T follicular helper cell (primary cell): ENCODE results near the gene ENTR1.

ENCODE experiments used
- DNase-seq: peaks from one replicate; pipeline ENCODE4 v3.0.0-alpha.2; 2020; ENCODE audit warnings: low read depth

The ENTR1 gene

DNA sequence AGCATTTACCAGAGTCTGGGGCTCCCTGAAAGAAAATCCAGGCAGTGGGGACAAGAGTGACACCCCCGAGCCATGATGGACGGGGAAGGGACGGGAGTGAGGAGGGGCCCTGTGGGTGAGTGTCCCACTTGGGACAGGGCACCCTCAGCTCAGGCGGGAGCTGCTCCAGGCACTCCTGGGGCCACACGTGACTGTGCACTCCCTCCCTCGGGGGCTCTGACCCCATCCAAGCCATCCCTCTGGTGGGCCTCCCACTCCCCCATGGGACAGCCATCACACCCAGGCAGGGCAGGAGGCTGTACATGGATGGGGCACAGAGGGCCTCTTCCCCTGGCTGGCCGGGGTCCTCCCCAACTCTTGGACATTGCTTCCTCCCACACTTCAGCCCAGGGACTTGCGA is 34.0 kb downstream of the ENTR1 start:
- DNase-seq = no peak

DNA sequence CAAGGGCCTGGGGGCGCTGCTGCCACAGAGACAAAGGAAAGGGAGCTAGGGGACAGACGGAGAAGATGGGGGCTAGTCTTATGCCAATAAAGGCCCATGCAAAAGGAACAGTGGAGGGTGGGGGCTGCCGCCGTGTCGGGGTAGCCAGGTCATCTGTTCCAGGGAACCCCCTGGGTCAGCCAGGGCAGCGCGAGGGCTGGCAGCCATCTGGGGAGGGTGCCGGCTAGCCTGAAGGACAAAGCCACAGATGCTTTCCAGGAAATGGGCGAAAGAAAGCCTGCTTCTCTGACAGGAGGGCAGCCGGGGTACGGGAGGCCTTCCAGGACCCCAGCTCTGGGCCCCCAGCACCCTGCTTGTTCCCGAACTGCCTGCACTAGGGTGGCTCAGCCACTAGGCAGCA is 35.3 kb downstream of the ENTR1 start:
- DNase-seq = no peak

DNA sequence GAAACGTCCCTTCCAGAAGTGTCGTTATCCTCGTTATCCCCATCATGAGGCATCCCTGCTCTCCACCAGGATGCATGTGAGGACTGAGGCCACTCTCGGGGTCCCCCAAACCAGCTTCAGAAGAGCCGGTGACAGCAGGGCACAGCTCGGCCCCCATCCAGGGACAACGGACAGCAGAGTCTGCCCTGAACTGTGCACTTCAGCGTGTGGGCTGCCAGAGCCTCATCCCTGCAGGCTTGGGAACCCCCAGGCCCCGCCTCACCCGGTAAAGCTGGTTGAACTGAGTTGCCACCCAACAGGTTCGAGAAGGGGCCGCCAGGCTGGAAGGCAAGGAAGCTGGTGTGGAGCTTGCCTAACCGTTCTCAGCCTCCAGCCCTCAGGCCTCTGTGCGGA is 36.2 kb downstream of the ENTR1 start:
- no peak for DNase-seq

DNA sequence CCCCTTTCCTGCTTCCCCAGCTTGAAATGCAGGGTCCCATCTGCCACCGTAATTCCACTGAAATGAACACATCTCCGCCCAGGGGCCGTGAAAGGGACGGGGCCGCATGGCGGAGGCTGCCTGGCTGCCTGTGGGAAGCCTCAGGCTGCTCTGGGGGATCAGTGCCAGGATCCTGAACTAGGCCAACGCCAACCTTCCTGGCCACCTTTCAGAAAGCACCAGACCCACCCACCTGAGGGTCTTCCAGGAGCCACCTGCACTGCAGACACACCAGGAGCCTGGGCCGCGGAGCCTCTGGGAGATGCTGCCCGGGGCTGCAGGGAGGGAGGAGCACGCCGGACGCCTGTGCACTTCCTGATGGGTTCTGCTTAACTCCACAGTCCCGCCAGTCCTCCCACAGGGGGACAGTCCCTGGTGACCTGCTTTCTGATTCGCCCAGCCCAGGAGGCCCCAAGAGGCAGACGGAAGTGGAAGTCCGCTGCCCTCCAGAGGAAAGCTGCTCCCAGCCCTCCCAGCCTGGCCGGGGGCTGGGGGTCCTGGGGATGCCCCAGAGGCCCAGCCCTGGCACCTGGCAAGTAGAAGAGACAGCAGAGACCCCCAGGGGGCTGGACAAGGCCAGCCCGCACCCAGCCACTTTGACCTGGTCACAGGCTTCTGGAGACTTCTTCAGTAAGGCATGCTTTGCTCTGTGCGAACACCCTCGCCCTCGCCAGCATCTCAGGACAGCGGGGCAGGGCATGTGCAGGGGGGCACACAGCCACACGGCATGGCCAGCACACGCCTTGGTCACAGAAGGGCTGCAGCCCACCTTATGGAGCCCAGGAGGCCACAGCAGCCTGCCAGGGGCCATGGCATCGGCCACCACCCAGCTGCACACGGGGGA is 36.9 kb downstream of the ENTR1 start, which contains the start of gene CARD9:
TSS of gene CARD9 (minus strand) at position 370 of the 883 bp plus-strand sequence. CDS start 1,591 bp downstream, outside the sequence.
- no peak for DNase-seq

DNA sequence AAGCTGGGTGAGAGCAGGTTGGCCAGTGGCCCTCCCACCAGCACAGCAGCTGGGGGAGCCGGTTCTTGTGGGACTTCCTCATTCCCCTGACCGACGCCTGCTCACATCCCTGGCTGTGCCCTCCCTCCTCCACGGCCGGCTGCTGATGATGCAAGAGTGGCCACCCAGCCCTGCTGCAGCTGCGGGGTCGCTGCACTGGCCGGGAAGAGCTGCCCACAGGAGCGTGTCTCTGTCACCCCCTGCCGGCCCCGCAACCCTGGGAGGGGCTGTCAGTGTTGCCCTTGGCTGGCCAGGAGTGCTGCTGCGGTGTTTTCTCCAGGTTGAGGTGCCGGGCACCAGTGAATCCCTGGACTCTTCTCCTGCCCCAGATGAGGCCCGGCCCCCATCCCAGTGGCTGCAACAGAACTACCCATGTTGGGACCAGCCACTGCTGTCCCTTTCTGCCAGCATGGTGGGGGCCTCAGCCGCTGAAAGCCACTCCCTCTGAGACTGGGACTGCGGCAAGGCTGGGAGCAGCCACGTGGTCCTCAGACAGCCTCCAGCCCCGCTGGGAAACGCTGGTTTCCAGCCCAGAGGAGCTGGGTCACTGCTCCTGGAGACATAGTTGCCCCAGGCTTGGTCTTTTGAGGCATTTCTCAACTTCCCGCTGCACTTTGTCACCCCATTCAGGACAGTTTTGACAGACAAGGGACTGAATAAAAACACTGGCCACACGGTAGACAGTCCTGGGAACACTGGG is 37.7 kb downstream of the ENTR1 start:
- DNase-seq = no peak

DNA sequence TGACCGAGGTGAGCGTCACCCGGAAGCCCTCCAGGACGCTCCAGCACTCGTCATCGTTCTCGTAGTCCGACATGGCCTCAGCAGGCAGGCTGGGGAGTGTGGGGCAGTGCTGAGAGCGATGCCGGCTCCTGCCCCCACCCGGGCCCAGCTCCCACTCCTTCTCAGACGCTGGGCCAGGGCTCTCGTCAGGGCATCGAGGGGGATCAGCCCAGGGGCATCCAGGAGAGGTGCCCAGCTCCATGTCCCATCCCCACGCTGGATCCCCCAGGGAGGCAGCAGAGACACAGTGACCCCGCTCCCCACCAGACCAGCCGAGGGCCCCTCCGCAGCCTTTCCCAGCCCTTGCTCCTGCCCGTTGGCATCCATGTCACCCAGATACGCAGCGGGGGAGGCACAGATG is 38.4 kb downstream of the ENTR1 start:
- no peak for DNase-seq

DNA sequence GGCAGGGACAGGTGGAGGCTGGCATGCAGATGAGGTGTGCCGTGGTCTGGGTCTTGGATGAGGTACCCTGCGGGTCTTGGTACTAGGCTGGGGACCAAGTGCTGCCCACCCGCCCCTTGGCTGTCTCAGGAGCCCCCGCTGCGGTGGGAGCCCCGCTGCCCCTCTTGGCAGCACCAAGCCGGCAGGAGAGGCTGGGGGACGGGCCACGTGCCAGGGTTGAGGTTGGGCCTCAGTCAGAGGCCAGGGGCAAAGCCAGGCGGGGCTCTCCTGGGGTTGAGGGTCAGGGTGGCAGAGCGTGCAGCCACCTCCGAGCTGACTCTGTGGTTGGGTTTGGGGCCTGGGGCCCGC is 38.9 kb downstream of the ENTR1 start:
- DNase-seq = no peak

DNA sequence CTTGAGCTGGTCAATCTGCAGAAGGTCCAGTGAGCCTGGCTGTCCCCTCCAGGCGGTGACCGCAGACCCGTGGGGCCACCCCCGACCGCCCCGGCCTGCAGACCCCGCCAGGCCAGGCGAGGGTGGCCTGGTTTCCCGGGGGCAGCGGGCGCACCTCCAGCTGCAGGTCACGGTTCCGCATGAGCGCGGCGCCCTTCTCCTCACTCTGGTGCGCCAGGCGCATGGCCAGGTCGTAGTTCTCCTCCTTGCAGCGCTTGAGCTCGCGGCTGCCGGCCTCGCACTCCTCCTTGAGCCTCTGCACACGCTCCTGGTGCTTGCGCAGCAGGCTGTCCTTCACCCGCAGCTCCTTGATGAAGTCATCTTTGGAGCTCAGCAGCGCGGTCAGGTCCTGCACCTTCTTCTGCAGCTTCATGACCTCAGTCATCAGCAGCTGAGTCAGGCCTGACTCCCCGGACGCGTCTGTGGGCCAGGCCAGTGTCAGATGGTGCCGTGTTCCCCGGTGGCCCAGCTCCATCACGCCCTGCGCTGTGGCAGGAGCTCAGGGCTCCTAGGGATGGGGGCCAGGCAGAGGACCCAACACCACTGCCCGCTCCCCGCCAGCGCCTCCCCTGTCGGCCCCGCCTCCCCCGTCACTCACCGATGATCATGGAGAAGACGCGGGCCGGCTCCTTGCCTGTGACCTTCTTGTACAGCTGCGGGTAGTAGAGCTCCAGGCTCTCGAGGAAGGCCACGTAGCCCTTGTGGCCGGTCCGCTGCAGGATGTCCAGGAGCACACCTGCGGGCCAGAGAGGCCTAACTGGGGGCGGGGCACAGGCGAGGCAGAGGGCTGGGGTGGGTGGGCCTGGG is 39.5 kb downstream of the ENTR1 start:
- no peak for DNase-seq

DNA sequence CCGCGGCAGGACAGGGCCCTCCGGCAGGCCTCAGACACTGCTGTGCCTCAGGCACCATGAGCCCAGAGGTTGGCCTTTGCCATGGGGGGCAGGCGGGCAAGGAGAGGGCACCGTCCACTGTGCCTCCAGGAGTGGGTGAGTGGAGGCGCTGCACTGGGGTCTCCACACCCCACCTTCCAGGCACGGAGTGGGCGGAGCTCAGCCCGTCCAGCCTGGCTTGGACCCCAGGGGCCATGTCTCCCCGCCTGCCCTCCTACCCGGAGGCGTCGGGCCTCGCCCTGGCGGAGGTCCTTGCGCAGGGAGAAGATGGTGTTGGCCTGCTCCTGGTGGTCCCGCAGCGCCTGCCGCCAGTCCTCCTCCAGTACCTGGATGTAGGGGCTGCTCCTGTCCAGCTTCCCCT is 40.4 kb downstream of the ENTR1 start:
- DNase-seq = no peak

DNA sequence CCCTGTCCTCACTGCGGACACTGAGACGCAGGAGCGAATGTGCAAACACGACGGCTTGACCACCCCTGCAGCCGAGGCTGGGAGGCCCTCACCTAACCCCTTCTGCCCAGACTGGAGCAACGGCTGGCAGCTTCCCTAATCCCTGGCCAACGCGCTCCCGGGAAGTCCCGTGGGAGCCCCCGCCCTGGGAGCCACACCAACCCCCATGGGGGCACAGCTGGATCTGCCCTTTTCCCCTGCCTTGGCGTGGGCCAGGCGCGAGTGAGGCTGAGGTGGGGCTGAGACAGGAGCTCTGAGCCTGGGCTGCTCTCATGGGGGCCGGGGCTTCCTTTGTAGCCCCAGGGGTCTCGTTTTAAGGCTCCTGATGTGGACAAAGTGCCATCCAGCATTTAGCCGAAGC is 42.2 kb downstream of the ENTR1 start:
- DNase-seq = no peak

DNA sequence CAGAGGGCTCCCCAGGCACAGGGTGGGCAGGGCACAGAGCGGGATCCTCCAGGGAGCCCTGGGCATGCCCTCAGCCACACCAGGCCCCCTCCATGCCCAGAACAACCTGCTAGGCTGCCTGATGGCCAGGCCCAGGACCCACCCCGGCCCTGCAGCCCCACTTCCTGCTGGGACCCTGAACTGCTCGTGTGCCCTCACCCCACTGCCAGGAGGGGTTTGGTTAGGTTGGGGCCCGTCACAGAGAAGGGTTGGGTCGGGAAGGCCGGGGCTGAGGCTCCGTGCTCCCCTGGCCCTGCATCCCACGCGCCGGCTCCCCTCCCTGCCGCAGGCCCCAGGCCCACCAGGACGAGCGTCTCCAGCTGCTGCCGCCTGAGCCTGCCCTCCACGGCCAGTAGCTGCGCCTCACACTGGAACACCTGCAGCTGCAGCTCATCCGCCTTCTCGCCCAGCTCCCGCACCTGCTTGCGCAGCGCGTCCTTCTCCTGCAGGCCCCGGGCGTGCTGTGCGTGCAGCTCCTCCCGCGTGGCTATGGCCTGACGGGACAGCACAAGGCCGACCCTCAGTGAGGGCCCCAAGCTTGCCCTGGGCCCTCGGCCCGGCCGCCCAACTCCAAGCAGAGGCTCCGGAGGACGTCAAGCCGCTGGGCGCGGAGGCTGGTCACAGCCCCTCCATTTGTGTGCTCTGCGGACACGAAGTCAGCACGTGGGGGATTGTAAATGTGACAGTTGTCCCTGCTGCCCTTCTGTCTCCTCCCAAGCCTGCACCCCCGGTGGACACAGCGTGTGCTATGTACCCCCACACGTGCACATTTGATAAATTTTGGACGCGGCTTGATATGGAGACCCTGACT is 42.9 kb downstream of the ENTR1 start:
- DNase-seq = no peak

DNA sequence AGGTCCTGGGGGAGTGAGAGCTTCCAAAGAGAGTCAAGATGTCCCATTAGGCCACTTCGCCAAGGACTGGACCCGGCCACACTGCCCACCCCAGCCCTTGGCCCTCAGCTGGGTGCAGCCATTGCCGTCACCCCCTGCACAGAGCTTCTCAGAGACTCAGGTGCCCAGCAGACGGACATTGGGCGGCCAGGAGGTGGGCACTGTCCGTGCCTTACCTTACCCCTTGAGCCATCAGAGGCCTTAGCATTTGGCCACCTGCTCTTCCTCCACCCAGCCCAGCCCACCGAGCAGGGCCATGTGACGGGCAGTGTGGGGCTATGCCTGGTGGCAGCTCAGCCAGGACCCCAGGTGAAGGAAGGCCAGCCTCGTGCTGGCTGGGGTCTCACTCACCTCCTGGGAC is 43.6 kb downstream of the ENTR1 start:
- DNase-seq = no peak

DNA sequence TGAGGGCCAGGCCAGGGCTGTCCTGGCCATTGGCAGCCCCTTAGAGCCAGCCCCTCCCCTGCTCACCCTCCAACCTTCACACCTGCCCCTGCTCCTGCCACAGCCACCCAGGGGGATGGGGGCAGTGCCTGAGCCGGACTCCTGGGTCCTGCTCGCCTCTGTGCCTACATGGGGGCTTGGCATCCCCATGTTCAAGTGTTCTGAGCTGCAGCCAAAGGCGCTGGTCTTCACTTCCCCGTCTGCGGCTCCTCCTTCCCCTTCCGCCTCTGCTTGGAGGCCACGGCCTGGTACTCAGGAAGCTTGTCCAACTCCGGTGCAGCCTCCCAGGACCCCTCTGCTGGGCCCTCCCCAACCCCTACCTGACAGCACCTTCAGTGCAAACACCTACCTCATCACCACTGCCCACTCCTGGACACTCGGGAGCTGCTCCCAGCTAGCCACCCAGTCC is 44.6 kb downstream of the ENTR1 start:
- no peak for DNase-seq

DNA sequence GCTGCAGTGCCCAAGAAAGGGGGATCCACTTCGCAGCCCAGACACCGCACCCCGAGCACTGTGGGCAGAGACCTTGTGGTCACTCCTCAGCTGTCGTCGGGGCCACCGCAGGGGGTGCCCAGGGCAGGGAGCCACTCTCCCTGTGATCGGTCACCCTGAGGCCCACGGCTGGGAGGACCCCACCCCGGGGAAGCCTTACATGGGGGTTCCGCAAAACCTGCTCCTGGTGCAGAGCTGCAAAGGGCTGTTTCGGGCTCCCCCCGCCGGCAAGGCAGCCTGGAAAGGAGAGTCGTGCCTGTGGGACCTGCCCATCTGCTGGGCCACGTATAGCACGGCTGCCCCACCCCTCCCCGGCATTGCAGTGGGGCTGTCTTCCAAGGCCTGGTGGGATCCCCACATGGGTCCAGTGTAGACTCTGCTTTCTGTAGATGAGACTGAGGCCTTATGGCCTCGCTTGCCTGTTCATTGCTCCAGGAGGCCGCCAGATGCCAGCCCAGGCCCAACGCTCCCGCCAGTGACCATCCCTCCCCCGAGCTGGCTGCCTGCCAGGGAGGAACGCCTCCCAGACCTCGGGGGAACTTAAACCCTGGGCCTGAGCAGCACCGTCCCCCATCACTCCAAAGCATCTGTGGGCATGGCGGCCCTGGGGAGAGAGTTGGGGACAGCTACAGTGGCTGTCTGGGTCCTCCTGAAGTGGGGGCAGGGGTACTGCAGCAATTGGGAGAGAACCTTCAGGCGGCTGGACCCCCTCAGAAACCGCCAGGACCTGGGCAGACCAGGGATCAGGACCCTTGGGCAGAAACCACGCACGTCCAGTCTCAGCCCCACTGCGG is 45.3 kb downstream of the ENTR1 start:
- no peak for DNase-seq

DNA sequence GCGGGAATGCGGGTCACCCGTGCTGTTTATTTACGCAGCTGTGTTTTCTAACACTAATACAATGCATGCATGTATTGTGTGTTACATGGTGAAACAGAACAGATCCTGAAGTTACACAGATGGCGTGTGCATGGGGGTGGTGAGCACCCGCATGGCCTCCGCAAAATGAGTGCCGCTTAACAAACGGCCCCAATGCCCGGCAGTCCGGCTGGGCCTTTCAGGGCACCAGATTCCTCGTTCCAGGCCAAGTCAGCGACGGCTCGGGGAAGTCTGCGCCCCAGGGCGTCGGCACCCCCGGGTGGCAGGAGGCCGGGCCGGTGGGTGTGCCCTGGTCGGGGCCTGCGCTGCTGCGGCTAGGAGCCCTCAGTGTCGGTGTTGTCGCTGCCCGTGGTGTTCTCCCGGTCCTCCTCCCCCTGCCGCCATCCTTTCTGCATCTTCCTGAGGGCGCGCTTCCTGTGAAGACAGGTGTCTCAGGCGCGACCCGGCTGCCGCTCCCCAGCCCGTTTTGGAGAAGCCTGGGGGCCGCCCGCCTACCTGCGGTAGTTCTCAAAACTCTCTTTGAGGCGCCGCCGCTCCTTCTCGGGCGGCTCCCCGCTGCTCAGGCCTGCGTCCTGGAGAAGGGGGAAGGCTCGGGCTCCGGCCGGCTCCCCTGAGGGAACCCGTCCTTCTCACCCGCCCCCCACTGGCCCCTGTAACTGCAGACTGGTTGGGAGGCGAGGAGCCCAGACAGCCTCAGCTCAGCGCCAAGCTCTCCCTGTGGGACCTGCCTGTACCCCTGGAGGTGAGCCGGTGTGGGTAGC is 46.3 kb downstream of the ENTR1 start:
- DNase-seq = no peak

DNA sequence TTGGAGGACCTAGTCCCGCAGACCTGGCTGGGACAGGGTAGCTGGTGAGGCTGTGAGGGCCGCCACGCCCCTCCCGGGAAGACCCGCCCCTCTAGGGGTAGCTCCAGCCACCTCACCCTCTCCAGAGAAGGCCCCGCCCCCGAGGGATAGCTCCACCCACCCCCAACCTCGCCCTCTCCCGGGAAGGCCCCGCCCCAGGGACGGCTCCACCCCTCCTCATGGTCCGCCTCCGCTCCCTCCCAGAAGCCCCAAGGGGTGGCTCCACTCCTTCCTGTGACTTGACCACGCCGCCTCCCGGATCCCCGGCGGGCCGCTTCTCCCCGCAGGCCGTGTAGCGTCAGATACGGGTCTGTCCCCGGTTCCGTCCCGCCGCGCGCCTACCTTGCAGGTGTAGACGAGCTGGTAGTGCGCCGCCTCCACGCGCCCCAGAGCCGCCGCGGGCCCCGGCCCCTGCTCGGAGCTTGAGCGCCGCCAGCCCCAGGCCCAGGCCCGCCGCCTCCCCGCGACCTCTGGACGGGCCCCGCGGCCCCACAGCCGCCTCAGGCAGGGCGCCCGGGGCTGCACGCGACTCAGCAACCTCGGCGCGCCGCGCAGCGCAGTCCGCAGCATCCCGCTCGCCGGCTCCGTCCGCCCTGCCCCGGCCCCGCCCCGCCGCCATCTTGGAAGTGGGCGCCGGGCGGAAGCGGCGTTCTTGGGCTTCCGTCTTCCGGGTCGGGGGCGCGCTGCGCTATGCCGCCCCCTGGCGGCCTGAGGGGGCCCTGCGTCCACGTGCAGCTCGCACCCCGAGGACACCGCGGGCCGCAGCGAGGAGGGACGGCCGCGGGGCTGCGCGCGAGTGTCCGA is 47.1 kb downstream of the ENTR1 start, which contains the start of gene DNLZ:
TSS of gene DNLZ (minus strand) at position 639 of the 843 bp plus-strand sequence. CDS start at position 609, 30 bp downstream.
- peak; percentile 85 for DNase-seq

DNA sequence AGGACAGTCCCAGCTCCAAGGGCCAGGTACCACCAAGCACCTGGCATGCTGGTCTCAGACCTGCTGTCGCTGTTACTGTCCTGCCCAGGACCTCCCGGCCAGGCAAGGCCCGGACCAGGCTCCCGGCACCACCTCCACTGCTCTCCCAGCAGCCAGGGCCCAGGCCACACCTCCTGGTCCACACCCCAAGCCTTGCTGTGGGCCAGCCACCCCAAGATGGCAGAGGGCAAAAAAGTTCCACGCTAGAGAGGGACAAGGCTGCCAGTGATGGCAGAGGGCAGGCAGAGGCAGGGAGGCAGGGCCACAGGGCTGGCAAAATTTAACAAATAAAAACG is 48.0 kb downstream of the ENTR1 start:
- DNase-seq = no peak

DNA sequence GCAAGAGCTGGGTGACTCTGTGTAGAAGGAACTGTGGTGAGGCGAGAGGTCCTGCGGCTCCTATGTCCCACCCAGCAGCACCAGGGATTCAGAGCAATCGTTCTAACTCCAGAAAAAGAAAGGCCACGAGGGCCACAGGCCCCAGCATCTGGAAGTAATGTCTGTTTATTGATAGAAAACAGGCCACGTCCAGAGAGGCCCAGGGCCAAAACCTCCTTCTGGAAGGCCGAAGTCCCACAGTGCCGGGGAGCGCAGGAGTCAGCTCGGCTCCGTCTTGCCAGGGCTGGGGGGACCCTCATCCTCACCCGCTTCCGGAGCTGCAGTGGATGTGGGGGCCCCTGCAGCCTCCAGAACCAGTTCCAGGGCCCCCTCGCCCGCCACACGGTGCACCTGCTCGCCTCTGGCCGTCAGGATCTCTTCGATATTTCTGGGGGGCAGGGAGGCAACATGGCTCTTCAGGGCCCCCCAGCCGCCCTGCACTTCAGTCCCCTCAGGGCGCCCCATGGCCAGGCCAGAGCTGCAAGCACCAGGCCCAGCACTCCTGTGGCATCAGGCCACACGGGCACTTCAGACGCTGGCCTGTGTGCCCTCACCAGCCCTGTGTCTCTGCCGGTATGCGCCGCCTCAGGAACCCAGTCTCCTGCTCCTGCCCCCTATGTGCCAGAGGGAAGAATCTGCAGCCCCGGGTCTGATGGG is 48.5 kb downstream of the ENTR1 start:
- DNase-seq = no peak
